ENCODE results near the gene SPATA33. TPM values are rescaled to one million over a fixed set of nuclear protein-coding genes. Genes with fewer than 3 reads are reported as not detected.
A peak's percentile ranks its signal among the peaks of the same experiment; 100 is the strongest.

The SPATA33 gene
- total RNA-seq, 6 experiments from 2014 or later = 1.8 to 5.0 (median 3.3) TPM

DNA sequence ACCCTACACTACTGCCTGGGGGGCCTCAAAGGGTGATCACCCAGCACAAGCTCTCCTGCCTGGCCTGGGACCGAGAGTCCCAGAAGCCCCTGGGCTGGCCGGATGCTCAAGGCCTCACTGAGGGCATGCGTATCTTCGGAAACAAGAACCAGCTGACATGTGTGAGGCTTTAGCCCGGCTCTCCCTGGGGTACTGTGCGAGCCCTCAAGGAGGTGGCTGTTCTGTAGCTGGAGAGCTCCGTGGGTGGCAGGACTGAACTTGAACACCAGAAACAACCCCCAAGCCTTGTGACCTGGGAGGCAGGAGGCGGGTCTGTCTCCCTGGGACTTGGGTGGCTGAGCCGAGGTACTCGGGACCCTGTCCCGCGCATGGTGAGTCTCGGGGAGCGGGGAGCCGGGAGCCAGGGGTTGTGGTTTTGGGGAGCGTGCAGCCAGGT, 37.2 kb upstream of the SPATA33 start:
- Histone ChIP-seq H3K9me3 (no peaks in the 10 kb centered on the region), H3K4me3 (no peak overlapping the region), H3K4me1 (no peaks in the 10 kb centered on the region), H3K27me3 (no peaks in the 10 kb centered on the region), H3K27ac (no peak overlapping the region), H3K36me3 (no peaks in the 10 kb centered on the region)
- no peak for ATAC-seq
- intact Hi-C loops (cut with DNase I) = no loop called here
- 79% methylated on average over 5 of the region's 16 CpGs for WGBS (ENCODE audit: insufficient coverage, low coverage, low lambda C conversion rate, missing lambda C conversion rate)
- TF ChIP-seq, protein P1, sequence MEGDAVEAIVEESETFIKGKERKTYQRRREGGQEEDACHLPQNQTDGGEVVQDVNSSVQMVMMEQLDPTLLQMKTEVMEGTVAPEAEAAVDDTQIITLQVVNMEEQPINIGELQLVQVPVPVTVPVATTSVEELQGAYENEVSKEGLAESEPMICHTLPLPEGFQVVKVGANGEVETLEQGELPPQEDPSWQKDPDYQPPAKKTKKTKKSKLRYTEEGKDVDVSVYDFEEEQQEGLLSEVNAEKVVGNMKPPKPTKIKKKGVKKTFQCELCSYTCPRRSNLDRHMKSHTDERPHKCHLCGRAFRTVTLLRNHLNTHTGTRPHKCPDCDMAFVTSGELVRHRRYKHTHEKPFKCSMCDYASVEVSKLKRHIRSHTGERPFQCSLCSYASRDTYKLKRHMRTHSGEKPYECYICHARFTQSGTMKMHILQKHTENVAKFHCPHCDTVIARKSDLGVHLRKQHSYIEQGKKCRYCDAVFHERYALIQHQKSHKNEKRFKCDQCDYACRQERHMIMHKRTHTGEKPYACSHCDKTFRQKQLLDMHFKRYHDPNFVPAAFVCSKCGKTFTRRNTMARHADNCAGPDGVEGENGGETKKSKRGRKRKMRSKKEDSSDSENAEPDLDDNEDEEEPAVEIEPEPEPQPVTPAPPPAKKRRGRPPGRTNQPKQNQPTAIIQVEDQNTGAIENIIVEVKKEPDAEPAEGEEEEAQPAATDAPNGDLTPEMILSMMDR (IDR thresholded peaks at IDR 0.05) = no peak
- TF ChIP-seq POLR2A (IDR thresholded peaks at IDR 0.05) = no peak
- no peak for DNase-seq

DNA sequence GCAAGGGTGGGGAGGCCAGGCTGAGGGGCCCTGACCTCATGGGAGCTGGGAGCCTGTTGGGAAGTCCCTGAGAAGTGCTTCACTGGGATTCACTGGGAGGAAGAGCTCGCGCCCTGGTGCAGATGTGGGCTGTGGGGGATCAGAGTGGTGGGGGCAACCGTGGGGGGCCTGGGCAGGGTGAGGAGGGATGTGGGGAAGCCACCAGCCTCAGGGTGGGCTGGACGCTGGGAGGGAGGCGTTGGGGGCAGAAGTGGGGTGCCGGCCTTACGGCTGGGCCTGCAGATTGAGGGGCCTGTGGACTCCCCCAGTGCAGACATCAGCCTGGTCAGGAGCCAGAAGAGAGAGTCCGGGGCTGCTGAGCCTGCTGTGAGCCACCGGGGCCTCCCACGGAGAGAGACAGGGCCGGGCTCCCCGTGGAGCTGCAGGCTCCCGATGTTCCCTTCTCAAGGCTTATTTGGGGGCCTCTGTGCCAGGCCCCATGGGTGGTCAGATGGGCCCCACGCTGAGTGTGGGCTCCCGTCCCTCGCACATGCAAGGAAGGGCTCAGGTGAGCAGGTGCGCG, 36.4 kb upstream of the SPATA33 start:
- H3K4me1 ChIP-seq = no peaks in the 10 kb centered on the region
- H3K36me3 ChIP-seq = no peaks in the 10 kb centered on the region
- ATAC-seq = no peak
- 80% methylated on average over 1 of the region's 18 CpGs for WGBS (ENCODE audit: insufficient coverage, low coverage, low lambda C conversion rate, missing lambda C conversion rate)
- H3K27me3 ChIP-seq = no peaks in the 10 kb centered on the region
- intact Hi-C loops (cut with DNase I) = no loop called here
- no peak for TF ChIP-seq POLR2A (IDR thresholded peaks at IDR 0.05)
- TF ChIP-seq, protein P1 (IDR thresholded peaks at IDR 0.05) = no peak
- no peak for DNase-seq
- no peak overlapping the region for H3K4me3 ChIP-seq
- H3K9me3 ChIP-seq = no peaks in the 10 kb centered on the region
- H3K27ac ChIP-seq = no peak overlapping the region

DNA sequence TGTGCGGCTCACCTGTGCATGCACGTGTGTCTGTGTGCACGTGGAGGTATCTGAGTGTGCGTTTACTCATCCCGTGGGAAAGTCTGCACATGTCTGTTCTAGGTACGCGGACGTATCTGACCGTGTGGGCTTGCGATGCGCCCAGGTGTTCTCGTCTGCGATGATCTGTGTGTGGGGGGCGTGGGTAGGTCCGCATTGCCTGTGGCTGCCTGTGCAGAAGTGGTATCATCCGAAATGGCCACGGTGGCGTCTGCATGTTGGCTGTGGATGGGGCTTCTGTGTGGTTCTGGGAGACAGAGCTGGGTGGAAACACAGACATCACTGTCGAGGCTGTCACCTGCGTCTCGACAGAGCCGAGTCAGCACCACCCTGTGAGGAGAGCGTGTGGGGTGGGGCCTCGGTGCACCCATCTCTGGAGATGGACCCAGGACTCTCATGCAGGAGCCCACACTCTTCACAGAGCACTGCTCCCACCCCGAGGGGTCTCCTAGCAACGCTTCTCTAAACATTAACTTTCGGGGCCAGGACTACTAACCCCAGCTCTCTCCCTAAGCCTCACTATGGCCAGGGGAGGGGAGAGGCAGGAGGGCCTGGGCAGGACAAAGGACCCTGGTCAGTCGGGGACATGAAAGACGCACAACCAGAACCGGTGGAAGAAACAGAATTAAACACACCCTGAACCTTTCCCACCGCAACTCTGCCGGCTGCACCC, 35.8 kb upstream of the SPATA33 start:
- no peaks in the 10 kb centered on the region for H3K9me3 ChIP-seq
- no peaks in the 10 kb centered on the region for H3K4me1 ChIP-seq
- WGBS (ENCODE audit: insufficient coverage, low coverage, low lambda C conversion rate, missing lambda C conversion rate) = 37% methylated on average over 4 of the region's 32 CpGs
- H3K36me3 ChIP-seq = no peaks in the 10 kb centered on the region
- no peak for ATAC-seq
- intact Hi-C loops (cut with DNase I) = no loop called here
- DNase-seq = no peak
- TF ChIP-seq, protein P1 (IDR thresholded peaks at IDR 0.05) = no peak
- no peak for TF ChIP-seq POLR2A (IDR thresholded peaks at IDR 0.05)
- H3K4me3 ChIP-seq = no peak overlapping the region
- no peak overlapping the region for H3K27ac ChIP-seq
- no peaks in the 10 kb centered on the region for H3K27me3 ChIP-seq

DNA sequence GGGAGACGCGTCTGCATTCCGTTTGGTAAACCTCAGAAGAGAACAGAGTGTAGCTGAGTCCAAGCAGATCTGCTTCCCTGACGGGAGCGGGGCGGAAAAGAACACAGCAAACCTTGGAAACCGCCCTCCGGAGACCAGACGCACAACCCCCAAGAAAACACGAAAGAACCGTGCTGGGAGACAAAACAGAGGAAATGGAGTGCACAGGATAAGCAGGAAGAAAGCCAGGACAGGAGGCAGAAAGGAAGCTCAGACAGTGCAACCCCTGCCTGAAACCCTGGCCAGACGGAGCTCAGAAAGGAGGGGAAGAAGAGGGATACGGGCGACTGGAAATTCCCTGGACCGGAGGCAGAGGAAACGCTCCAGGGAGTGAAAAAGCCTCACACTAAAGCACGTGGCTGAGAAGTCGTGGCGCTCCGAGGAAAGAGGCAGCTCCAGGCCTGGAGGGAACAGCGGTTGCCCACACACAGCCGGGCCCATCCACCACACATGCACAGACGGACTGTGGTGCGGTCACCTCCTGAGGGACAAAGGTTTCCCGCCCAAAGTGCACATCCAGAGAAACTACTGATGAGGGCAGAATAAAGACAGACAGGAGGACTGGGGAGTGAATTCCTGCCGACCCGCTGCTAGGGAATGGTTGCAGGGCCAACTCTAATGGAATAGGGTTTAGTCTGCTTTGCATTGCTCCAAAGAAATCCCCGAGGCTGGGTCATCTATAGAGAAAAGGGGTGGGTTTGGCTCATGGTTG, 34.0 kb upstream of the SPATA33 start:
- Histone ChIP-seq H3K4me1 (no peaks in the 10 kb centered on the region), H3K4me3 (no peak overlapping the region), H3K9me3 (no peaks in the 10 kb centered on the region), H3K27me3 (no peaks in the 10 kb centered on the region), H3K27ac (no peak overlapping the region), H3K36me3 (no peaks in the 10 kb centered on the region)
- ATAC-seq (peak; percentile 38 to 63 (median 57)), DNase-seq (no peak)
- TF ChIP-seq, protein P1 (IDR thresholded peaks at IDR 0.05) = no peak
- TF ChIP-seq POLR2A (IDR thresholded peaks at IDR 0.05) = no peak
- 43% methylated on average over 24 of the region's 28 CpGs for WGBS (ENCODE audit: insufficient coverage, low coverage, low lambda C conversion rate, missing lambda C conversion rate)
- intact Hi-C loops (cut with DNase I) = no loop called here

All from right lobe of liver (tissue), 6 donors.